ENCODE data around the gene SEM1. TPM values are rescaled to one million over a fixed set of nuclear protein-coding genes. Genes with fewer than 3 reads are reported as not detected.

Gene SEM1
- total RNA-seq, 1 experiment from 2014 or later: 79.9 TPM

GRCh38 chr7:96674565-96674964 lies 35.1 kb downstream of the SEM1 start:
- Mint-ChIP-seq H3K9me3 (no peaks in the 10 kb centered on the region), H3K27ac (no peak overlapping the region), H3K4me3 (no peak overlapping the region), H3K27me3 (ENCODE audit: low read depth) (no peaks in the 10 kb centered on the region), H3K36me3 (ENCODE audit: insufficient read depth in 1 of 3, low read depth in 3 of 3) (peaks cover 0 to 3% (median 0%) of the 10 kb centered on the region in 3 experiments; a peak in 2 of 7 replicates), H3K4me1 (no peaks in the 10 kb centered on the region)
- no peak overlapping the region for H2BK120ac ChIP-seq (ENCODE audit: low read depth, low read length, poor library complexity, severe bottlenecking)
- H2BK12ac ChIP-seq (ENCODE audit: insufficient read length, low read depth, low read length): no peak overlapping the region
- no peak for TF ChIP-seq CTCF (conservative IDR thresholded peaks at IDR 0.05)
- WGBS (ENCODE audit: extremely low coverage, insufficient read length, low lambda C conversion rate): no CpG with 5 or more reads among the region's 4 CpGs
- no peaks in the 10 kb centered on the region for H3K79me1 ChIP-seq (ENCODE audit: insufficient read depth, low read depth, low read length, poor library complexity, severe bottlenecking)
- no peak overlapping the region for H3K23ac ChIP-seq (ENCODE audit: insufficient read length, low read depth, low read length)
- no peaks in the 10 kb centered on the region for H3K4me1 ChIP-seq (ENCODE audit: insufficient read depth, low read length)
- no peak overlapping the region for H2BK15ac ChIP-seq (ENCODE audit: low read depth, low read length)
- no peak overlapping the region for H3K4ac ChIP-seq (ENCODE audit: low read depth, low read length)
- H4K20me1 ChIP-seq (ENCODE audit: control insufficient read depth, insufficient read depth, insufficient read length): no peaks in the 10 kb centered on the region
- H4K8ac ChIP-seq (replicated peaks; ENCODE audit: insufficient read length, low read depth, low read length): no peak overlapping the region
- H3K27me3 ChIP-seq (ENCODE audit: insufficient read depth, low read length): no peaks in the 10 kb centered on the region
- no peak overlapping the region for H2AFZ ChIP-seq (ENCODE audit: low read length)
- no peaks in the 10 kb centered on the region for H3K9me3 ChIP-seq (ENCODE audit: control insufficient read depth, low read depth, low read length)
- no peak overlapping the region for H3K9ac ChIP-seq (ENCODE audit: extremely low read depth, insufficient read length, low read length)
- no peak for DNase-seq
- no peak overlapping the region for H3T11ph ChIP-seq (ENCODE audit: low read length)
- no peaks in the 10 kb centered on the region for H3K79me2 ChIP-seq (ENCODE audit: insufficient read depth, low read length)
- no peaks in the 10 kb centered on the region for H3K23me2 ChIP-seq (ENCODE audit: insufficient read length, low read depth, low read length, poor library complexity, severe bottlenecking)
- H2AK5ac ChIP-seq (ENCODE audit: insufficient read length, low read length): no peak overlapping the region
- H4K91ac ChIP-seq (ENCODE audit: insufficient read length, low read depth, low read length): no peak overlapping the region
- no peak overlapping the region for H3K27ac ChIP-seq (ENCODE audit: insufficient read length, low read depth, low read length)
- H3K56ac ChIP-seq (ENCODE audit: insufficient read length, low read depth, low read length): no peak overlapping the region
- no peak overlapping the region for H3K18ac ChIP-seq (ENCODE audit: insufficient read length, low read depth, low read length)
- no peak overlapping the region for H4K5ac ChIP-seq (ENCODE audit: insufficient read length, low read depth, low read length)
- H2BK20ac ChIP-seq (ENCODE audit: low read depth, low read length, poor library complexity, severe bottlenecking): no peak overlapping the region
- H2BK5ac ChIP-seq (ENCODE audit: insufficient read length, low read length): no peak overlapping the region
- no peak overlapping the region for H3K14ac ChIP-seq (ENCODE audit: insufficient read depth, low read length)
- H3K4me2 ChIP-seq (ENCODE audit: insufficient read depth, insufficient read length, low read length): no peak overlapping the region

Data from H9 (cell line).